Stimulated activated naive CD8-positive, alpha-beta T cell treated with anti-CD3 and anti-CD28 coated beads, Interleukin-15, Interleukin-2, amounts not matched to agents 100 ng/mL and 50 ng/mL, for 24 hours (primary cell): ENCODE measurements around the gene F5.

Experiments used
- H3K27ac Mint-ChIP-seq: one replicate; pipeline ENCODE4 v1.8.0; 2021; ENCODE audit warnings: mild to moderate bottlenecking, mixed read lengths
- H3K27me3 Mint-ChIP-seq: one replicate; pipeline ENCODE4 v1.8.0; 2021; ENCODE audit warnings: mixed read lengths
- H3K36me3 Mint-ChIP-seq: one replicate; pipeline ENCODE4 v1.8.0; 2021; ENCODE audit warnings: low read depth, mixed read lengths
- H3K4me1 Mint-ChIP-seq: one replicate; pipeline ENCODE4 v1.8.0; 2021; ENCODE audit warnings: low read depth, mixed read lengths
- H3K4me3 Mint-ChIP-seq: one replicate; pipeline ENCODE4 v1.8.0; 2021; ENCODE audit warnings: mild to moderate bottlenecking, mixed read lengths
- H3K9me3 Mint-ChIP-seq: one replicate; pipeline ENCODE4 v1.8.0; 2021; ENCODE audit warnings: mixed read lengths

Gene F5

DNA sequence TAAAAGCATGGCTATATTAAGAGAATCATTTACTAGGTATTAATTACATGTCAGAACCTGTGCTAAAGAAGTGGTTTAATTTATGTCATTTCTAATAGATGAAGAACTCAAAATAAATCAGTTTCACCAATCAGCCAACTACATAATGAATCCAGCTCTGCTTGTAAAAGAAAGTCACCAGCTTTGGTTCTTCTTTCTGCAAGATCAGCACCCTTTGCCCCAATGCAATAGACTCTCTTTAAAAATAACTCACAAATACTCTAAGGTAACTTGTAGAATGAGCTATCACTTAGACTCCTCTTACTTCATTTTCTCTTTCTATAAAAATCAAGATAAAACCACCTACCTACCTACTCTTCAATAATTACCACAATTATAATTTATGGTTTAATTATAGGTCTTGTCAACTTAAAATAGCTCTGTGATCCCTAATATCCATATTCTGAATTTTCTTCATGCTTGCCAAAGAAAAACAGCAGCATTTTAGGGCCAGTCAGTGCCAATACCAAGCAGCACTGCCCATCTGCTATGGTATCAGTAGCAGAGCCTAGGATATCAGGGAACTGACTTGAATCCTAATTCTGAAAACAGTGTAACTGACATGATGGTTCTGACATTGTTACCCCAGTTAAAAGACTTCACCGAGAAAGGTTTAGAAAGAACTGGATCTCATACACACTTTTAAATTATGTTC is 111.8 kb downstream of the F5 start:
- no peak overlapping the region for H3K27ac Mint-ChIP-seq
- no peaks in the 10 kb centered on the region for H3K9me3 Mint-ChIP-seq
- peaks cover 11% of the 10 kb centered on the region for H3K36me3 Mint-ChIP-seq
- H3K4me3 Mint-ChIP-seq = no peak overlapping the region
- H3K4me1 Mint-ChIP-seq = peaks cover 3% of the 10 kb centered on the region
- no peaks in the 10 kb centered on the region for H3K27me3 Mint-ChIP-seq

GRCh38 chr1:169473347-169473746 is 112.9 kb downstream of the F5 start:
- H3K27ac Mint-ChIP-seq = no peak overlapping the region
- H3K4me1 Mint-ChIP-seq = no peaks in the 10 kb centered on the region
- H3K9me3 Mint-ChIP-seq = no peaks in the 10 kb centered on the region
- H3K27me3 Mint-ChIP-seq = no peaks in the 10 kb centered on the region
- peaks cover 11% of the 10 kb centered on the region for H3K36me3 Mint-ChIP-seq
- no peak overlapping the region for H3K4me3 Mint-ChIP-seq

GRCh38 chr1:169472738-169473137 is 113.5 kb downstream of the F5 start:
- peaks cover 13% of the 10 kb centered on the region for H3K36me3 Mint-ChIP-seq
- H3K4me3 Mint-ChIP-seq = no peak overlapping the region
- no peak overlapping the region for H3K27ac Mint-ChIP-seq
- H3K4me1 Mint-ChIP-seq = no peaks in the 10 kb centered on the region
- H3K27me3 Mint-ChIP-seq = no peaks in the 10 kb centered on the region
- H3K9me3 Mint-ChIP-seq = no peaks in the 10 kb centered on the region

DNA sequence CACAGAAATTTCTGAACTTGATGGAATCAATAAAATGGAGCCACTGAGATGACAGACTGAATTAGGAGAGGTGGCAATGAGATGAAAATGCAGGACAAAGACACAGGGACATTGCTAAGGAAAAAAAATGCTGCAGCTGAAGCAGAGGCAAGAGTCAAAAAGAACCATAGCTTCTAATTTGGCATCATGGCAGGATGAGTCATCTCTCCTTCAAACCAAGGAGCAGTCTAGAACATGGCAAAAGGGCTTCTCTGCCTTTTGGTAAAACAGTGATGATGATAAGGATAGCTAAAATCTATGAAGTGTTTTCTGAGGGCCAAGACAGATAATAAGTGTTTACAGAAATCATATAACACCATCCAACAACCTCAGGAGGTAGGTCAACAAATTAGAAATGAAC is 117.3 kb downstream of the F5 start:
- Mint-ChIP-seq H3K4me3 (no peak overlapping the region), H3K27ac (no peak overlapping the region), H3K4me1 (no peaks in the 10 kb centered on the region), H3K9me3 (no peaks in the 10 kb centered on the region), H3K36me3 (peaks cover 6% of the 10 kb centered on the region), H3K27me3 (no peaks in the 10 kb centered on the region)

DNA sequence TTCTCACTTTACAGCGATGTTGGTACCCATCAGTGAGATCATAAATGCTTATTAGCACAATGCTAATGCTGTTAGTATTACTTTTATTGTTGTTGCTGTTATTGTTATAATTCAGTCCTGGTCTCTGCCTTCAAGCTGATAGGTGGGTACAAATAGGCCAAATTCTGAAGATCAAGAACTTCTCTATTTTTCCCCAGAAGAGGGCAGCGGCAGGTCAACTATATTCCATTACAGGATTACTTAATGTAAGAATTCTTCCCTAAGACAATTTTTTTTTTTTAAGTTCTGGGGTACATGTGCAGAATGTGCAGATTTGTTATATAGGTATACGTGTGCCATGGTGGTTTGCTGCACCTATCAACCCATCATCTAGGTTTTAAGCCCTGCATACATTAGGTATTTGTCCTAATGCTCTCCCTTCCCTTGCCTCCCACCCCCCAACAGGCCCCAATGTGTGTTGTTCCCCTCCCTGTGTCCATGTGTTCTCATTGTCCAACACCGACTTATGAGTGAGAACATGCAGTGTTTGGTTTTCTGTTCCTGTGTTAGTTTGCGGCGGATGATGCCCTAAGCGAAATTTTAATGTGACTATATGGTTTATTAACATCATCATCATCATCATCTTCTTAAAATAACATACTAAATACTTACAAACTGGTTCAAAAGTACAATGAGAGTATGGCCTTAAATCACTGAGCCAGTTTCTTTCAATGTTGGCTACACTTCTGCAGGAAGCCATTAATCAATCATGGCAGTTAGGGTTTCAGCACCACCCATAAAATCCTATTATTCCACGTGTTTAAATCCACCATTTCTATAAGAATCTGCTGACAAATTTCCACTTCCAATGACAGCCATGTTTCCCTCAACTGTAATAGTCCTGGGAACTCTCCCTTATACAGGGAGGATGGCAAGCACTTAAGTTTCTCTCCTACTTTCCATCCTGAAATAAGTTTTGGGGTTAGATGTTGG is 119.7 kb downstream of the F5 start:
- Mint-ChIP-seq H3K27me3 (no peaks in the 10 kb centered on the region), H3K36me3 (peaks cover 6% of the 10 kb centered on the region), H3K27ac (no peak overlapping the region), H3K4me3 (no peak overlapping the region), H3K9me3 (no peaks in the 10 kb centered on the region), H3K4me1 (no peaks in the 10 kb centered on the region)

GRCh38 chr1:169465281-169465680 is 121.0 kb downstream of the F5 start:
- H3K27me3 Mint-ChIP-seq = peaks cover 10% of the 10 kb centered on the region
- no peak overlapping the region for H3K27ac Mint-ChIP-seq
- H3K9me3 Mint-ChIP-seq = no peaks in the 10 kb centered on the region
- H3K36me3 Mint-ChIP-seq = peaks cover 6% of the 10 kb centered on the region
- H3K4me1 Mint-ChIP-seq = peaks cover 10% of the 10 kb centered on the region
- H3K4me3 Mint-ChIP-seq = no peak overlapping the region
